Right renal pelvis (tissue), 4 donors: ENCODE measurements around the gene POLA2. TPM values are rescaled to one million over a fixed set of nuclear protein-coding genes. Genes with fewer than 3 reads are reported as not detected.
A peak's percentile ranks its signal among the peaks of the same experiment; 100 is the strongest.
"Not testable (repeated sequence)": the region's sequence is repeated elsewhere in the genome, so short reads cannot be mapped to it uniquely, and the experiment has no call there.

ENCODE experiments used
- DNase-seq, 4 donors: peaks; one replicate each; pipeline ENCODE4 v3.0.0-alpha.2; 2013; ENCODE audit warnings: low read depth in 4 of 4, low spot score in 3 of 4, missing footprints in 1 of 4
- polyA plus RNA-seq, 4 donors: library from polyadenylated mRNA; unstranded; fragments of 120-200 nt; gene quantifications; one replicate each; pipeline ENCODE4 v1.2.1, GENCODE V29; 2013; ENCODE audit not compliant: insufficient read length in 4 of 4

Gene POLA2, protein sequence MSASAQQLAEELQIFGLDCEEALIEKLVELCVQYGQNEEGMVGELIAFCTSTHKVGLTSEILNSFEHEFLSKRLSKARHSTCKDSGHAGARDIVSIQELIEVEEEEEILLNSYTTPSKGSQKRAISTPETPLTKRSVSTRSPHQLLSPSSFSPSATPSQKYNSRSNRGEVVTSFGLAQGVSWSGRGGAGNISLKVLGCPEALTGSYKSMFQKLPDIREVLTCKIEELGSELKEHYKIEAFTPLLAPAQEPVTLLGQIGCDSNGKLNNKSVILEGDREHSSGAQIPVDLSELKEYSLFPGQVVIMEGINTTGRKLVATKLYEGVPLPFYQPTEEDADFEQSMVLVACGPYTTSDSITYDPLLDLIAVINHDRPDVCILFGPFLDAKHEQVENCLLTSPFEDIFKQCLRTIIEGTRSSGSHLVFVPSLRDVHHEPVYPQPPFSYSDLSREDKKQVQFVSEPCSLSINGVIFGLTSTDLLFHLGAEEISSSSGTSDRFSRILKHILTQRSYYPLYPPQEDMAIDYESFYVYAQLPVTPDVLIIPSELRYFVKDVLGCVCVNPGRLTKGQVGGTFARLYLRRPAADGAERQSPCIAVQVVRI
- 10 to 100 TPM; 24.4 to 26.8 (median 26.0) TPM for polyA plus RNA-seq

GRCh38 chr11:65261591-65262380, at the start of gene POLA2:
Gene POLA2, plus strand, starts transcription at chr11:65261962. Its CDS starts 331 bp downstream, at chr11:65262293.
- DNase-seq: peak; percentile 95 to 97 (median 96)

- no peak for DNase-seq
Measured at GRCh38 chr11:65212226-65212801, 49.4 kb upstream of the POLA2 start.

DNA sequence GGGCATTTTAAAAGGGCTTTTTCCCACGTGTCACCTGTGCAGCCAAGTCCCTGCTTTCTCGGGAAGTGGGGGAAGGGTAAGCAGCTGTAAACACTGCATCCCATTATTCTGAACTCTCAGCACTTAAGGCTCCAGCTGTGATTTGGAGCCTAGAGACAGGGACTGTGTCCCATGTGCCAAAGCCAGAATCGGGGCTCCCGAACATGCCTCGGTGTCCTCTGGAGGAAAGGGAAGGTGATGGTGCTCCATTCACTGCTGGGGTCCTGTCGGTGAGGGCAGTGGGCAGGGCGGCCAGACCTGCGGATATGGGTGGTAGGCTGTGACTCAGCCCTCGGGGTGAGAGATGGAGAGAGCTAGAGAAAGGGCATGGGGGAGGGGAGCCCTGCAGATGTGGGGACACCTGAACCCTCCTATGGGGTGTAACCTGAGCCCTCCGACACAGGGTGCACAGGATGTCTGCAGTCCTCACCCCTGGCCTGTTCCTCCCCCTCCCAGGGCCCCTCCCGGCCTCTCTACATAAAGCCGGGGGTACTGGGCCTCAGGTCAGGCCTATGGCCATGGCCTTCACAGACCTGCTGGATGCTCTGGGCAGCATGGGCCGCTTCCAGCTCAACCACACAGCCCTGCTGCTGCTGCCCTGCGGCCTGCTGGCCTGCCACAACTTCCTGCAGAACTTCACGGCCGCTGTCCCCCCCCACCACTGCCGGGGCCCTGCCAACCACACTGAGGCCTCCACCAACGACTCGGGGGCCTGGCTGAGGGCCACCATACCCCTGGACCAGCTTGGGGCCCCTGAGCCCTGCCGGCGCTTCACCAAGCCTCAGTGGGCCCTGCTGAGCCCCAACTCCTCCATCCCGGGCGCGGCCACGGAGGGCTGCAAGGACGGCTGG, 48.2 kb upstream of the POLA2 start:
- no peak for DNase-seq

- DNase-seq: no peak
Measured at GRCh38 chr11:65214212-65214845, 47.4 kb upstream of the POLA2 start.

- DNase-seq: no peak
Measured at GRCh38 chr11:65215441-65216076, 46.2 kb upstream of the POLA2 start.

DNA sequence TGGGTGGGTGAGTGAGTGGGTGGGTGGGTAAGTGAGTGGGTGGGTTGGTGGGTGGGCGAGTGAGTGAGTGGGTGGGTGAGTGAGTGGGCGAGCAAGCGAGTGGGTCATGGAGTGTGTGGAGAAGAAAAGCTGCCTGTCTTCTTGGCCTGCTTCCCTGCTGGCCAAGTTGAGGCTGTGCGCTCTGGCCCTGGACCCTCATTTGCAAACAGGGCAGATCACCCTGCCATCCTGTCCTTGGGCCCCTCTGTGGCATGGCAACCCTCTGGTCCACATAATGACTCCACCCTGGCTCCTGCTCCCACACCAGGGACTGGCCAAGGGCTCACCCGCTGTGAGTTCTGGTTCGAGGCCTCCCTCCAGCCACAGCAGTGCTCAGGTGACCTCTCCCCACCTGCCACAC, 44.9 kb upstream of the POLA2 start:
- DNase-seq: no peak

- no peak for DNase-seq
Measured at GRCh38 chr11:65217441-65218423, 44.0 kb upstream of the POLA2 start.

DNA sequence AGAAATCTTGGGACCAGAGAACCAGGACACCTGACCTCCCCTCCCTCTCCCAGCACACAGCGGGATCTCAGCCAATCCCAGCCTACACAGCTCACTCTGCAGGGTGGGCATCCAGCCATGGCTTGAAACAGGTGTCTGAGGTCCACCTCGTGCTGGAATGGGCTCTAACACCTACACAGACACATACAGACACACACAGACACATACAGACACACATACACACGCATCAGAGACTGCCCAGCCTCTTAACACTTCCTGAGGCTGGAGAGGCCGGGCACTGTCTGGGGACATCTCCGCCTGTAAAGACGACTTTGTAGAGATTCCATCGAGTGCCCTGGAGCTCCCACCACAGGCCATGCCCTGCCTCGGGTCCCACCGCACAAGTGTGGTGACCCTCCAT, 43.3 kb upstream of the POLA2 start:
- no peak for DNase-seq

DNA sequence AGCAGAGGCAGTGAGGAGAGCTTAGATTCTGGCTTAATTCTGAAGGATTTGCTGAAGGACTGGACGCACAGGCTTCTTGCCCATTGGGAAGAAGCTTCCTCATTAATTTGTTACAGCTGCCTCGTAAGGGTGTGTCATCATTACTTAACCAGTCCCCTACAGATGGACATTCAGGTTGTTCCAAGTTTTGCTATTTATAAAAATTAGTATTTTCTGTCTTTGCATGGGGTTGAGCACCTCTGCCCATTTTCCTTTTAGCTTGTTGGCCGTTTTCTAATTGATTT, 41.9 kb upstream of the POLA2 start:
- no peak for DNase-seq

DNA sequence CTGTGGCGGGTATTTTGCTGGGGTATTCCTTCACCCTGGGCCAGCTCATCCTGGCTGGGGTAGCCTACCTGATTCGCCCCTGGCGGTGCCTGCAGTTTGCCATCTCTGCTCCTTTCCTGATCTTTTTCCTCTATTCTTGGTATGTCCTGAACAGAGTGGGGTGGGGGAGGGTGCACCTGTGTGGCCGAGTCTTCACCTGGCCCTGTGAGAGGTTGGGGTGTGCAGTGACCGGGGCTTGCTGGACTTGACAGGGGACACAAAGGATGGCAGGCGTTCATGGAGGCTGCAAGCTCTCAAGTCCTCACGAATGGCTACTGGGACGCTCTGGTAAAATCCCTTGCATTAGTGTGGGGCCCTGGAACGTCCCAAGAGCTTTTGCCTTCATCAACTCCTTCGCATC, 40.7 kb upstream of the POLA2 start:
- DNase-seq: no peak

DNA sequence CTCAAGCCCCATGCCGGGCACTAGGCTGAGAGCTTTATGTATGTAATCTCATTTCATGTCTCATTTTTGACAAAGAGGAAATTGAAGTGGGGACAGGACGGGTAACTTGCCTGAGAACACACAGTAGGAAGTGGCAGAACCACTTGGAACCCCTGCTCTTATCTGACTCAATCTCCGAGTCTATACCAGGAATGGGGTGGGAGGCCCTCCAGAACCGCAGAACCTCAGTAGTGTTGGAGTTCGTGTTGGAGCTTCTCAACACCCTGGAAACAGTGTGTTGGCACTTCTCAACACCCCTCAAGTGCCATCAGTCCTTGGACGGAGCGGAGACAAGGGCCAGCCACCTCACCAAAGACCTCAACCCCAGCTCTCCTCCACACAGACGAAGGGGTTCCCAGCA, 38.8 kb upstream of the POLA2 start:
- DNase-seq: no peak

- DNase-seq: no peak
Measured at GRCh38 chr11:65224930-65225278, 36.9 kb upstream of the POLA2 start.

DNA sequence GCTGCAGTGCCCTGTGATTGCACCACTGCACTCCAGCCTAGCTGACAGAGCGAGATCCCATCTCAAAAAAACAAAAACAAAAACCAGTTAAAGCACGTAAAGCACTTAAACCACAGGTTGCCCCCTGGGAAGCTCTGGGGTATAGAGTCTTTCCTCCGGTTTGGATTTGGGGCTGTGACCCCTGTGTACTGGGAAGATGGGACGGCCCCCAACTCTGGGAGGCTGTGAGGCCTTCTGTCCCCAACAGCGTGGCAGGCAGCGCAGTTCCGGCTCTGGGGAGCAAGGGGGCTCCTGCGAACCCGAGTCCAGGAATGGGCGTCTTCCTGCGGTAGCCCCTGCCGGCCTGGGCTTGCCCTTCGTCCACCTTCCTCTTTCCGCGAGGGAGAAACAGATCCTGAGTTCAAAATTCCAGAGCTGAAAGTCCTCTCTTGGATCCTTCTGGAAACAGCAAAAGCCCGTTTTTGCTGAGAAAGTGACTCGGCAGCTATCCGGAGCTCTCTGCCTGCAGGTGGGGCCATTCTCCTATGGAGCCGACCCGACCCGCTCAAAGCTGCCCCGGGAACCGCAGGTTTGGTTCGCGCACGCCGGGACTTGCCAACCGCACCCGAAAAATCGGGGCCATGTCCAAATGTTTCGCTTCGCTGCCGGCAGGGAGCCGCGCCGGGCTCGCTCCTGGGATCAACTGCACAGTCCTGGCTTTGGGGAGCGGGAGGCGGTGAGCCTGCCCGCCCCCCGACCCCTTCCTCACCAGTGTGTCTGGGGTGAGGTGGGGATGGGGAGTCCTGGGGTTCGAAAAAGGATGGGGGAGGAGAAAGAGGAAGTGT, 36.3 kb upstream of the POLA2 start:
- no peak for DNase-seq

DNA sequence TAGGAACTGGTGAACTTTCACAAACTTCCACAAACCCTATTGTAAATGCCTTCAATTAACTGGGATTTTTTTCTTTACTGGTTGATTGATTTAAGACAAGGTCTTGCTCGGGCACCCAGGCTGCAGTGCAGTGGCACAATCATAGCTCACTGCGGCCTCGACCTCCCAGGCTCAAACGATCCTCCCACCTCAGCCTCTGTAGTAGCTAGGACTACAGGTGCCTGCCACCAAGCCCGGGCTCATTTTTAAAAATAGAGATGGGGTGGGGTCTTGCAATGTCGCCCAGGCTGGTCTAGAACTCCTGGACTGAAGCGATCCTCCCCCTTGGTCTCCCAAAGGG, 35.7 kb upstream of the POLA2 start:
- no peak for DNase-seq

DNA sequence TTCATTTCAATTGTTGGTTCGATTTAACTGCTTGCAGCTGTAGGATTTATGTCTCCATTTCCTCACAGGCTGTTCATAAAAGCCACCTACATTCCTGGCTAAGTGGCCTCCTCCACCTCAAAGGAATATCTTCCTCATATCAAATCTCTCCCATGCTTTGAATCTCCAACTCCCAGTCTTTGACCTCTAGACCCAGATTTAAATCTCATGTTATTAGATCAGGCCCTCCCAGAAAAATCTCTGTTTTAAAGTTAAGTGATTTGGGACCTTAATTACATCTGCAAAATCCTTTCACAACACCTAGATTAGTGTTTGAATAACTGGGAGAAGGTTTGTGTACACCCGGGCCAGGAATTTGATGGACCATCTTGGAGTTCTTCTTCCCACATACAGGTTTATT, 33.9 kb upstream of the POLA2 start:
- no peak for DNase-seq

- DNase-seq: no peak
Measured at GRCh38 chr11:65236194-65237059, 25.3 kb upstream of the POLA2 start.

DNA sequence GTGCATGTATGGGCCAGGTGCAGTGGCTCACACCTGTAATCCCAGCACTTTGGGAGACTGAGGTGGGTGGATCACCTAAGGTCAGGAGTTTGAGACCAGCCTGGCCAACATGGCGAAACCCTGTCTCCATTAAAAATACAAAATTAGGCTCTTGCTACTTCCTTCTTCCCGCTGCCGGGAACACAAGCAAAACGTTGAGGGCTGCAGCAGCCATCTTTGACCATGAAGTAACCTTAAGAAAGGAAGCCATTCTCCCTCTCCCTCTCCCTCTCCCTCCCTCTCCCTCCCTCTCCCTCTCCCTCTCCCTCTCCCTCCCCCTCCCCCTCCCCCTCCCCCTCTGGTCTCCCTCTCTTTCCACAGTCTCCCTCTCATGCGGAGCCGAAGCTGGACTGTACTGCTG, 23.5 kb upstream of the POLA2 start:
- DNase-seq: not testable (repeated sequence)
